Effector memory CD4-positive, alpha-beta T cell (primary cell): ENCODE results near the gene ZNF223.

Source experiments
- DNase-seq, 3 donors: peaks; one replicate each; pipeline ENCODE4 v3.0.0-alpha.2; 2020
- H3K27ac ChIP-seq: 2 replicates; pipeline ENCODE4 v1.7.0; 2013; ENCODE audit warnings: mild to moderate bottlenecking, low read length, moderate library complexity; ENCODE audit not compliant: insufficient read depth, poor library complexity, severe bottlenecking
- H3K27me3 ChIP-seq: replicated peaks from 2 replicates; pipeline ENCODE4 v1.7.0; 2013; ENCODE audit warnings: mild to moderate bottlenecking, low read length; ENCODE audit not compliant: insufficient read depth, control insufficient read depth, poor library complexity, severe bottlenecking
- H3K36me3 ChIP-seq: 2 replicates; pipeline ENCODE4 v1.7.0; 2013; ENCODE audit warnings: mild to moderate bottlenecking, low read length, moderate library complexity; ENCODE audit not compliant: control insufficient read depth, insufficient read depth
- H3K4me1 ChIP-seq: 2 replicates; pipeline ENCODE4 v1.7.0; 2013; ENCODE audit warnings: low read length, mild to moderate bottlenecking; ENCODE audit not compliant: control insufficient read depth, insufficient read depth, poor library complexity, severe bottlenecking
- H3K4me3 ChIP-seq: 2 replicates; pipeline ENCODE4 v1.7.0; 2013; ENCODE audit warnings: low read length, low read depth, mild to moderate bottlenecking; ENCODE audit not compliant: insufficient read depth, poor library complexity, severe bottlenecking
- H3K9me3 ChIP-seq: 2 replicates; pipeline ENCODE4 v1.7.0; 2013; ENCODE audit warnings: mild to moderate bottlenecking, low read length, moderate library complexity; ENCODE audit not compliant: control insufficient read depth

Gene ZNF223

DNA sequence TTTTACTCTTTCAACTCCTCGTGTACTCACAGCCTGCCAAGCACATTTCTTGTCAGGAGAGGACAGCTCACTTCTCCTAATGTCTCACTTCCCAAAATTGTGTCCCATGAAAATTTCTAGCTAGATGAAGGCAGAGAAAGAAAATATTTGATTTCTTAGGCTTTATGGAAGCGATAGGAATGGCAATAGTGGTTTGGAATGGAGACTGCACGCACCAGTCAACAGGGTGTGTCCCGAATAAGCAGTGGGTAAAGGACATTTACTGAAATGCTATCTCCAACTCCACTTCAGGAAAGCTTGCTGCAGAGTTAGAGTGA, 27.0 kb upstream of the ZNF223 start:
- Histone ChIP-seq H3K27ac (no peak overlapping the region), H3K4me3 (peak overlapping the region; percentile 79), H3K9me3 (peaks cover 4% of the 10 kb centered on the region), H3K27me3 (no peaks in the 10 kb centered on the region), H3K4me1 (peaks cover 6% of the 10 kb centered on the region), H3K36me3 (peaks cover 33% of the 10 kb centered on the region)
- no peak for DNase-seq

DNA sequence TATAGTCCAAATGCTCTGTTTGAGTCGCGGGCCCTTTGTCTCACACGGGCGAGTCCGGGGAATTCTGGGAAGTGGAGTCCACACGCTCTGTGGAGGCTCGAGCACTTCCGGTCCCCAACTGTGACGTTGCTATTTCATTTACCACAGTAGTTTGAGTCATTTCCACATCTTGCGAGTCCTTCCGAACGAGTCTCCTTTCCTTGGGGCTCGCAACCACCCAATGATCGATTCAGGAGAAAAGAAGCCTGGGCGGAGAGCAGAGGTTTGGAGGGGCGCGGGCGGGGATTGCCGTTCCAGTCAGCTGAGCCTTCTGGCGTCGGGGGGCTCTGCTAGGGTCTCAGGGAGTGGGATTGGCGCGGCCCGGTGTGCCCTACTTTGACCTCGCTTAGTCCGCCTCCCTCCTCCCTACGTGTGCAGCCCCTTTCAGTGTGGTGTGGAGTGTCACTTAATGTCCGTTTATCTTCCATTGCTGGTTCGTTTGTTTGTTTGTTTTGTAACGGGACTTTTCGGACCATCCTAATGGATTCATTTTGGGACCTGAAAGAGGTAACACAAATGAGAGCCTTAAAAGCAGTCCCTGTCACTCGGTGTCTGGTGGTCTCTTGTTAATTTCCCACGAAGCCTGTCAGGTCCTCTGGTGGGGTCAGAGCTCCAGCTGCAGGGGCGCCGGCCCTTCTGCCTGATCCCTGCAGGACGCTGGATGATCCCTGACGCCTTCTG, 26.5 kb upstream of the ZNF223 start, which contains the start of gene ZNF222:
TSS of gene ZNF222 (plus strand) at position 163 of the 720 bp plus-strand sequence. CDS start at position 221, 58 bp downstream.
- DNase-seq, result peak; percentile 53 to 64 (median 56)
- Histone ChIP-seq H3K36me3 (peaks cover 38% of the 10 kb centered on the region), H3K27me3 (no peaks in the 10 kb centered on the region), H3K4me3 (peak within 1 kb of the TSS; percentile 79), H3K4me1 (peaks cover 6% of the 10 kb centered on the region), H3K27ac (peak within 1 kb of the TSS; percentile 55), H3K9me3 (peaks cover 9% of the 10 kb centered on the region)

DNA sequence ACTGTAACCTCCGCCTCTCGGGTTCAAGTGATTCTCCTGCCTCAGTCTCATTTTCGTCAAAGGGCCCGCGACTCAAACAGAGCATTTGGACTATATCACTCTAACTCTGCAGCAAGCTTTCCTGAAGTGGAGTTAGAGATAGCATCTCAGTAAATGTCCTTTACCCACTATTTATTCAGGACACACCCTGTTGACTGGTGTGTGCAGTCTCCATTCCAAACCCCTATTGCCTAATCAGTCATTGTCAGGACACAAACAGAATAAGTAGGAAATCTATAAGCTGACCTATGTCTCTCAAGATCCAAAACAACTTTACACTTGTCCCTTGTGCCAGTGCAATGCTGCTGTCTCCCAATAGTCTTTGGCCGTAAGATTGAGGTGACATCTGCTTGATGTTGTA, 25.2 kb upstream of the ZNF223 start:
- no peak overlapping the region for H3K4me3 ChIP-seq
- H3K9me3 ChIP-seq, result peaks cover 16% of the 10 kb centered on the region
- peaks cover 50% of the 10 kb centered on the region for H3K36me3 ChIP-seq
- peaks cover 6% of the 10 kb centered on the region for H3K4me1 ChIP-seq
- DNase-seq, result no peak
- H3K27me3 ChIP-seq, result no peaks in the 10 kb centered on the region
- no peak overlapping the region for H3K27ac ChIP-seq

DNA sequence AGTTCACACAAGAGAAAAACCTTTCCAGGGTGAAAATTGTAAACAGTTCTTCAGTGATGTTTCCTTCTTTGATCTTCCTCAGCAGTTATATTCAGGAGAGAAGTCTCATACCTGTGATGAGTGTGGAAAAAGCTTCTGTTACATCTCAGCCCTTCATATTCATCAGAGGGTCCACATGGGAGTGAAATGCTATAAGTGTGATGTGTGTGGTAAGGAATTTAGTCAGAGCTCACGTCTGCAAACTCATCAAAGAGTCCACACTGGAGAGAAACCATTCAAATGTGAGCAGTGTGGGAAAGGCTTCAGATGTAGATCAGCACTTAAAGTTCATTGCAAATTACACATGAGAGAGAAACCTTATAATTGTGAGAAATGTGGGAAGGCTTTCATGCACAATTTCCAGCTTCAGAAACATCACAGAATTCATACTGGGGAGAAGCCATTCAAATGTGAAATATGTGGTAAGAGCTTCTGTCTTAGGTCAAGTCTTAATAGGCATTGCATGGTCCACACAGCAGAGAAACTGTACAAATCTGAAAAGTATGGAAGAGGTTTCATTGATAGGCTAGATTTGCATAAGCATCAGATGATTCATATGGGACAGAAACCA, 19.7 kb upstream of the ZNF223 start:
- Histone ChIP-seq H3K9me3 (peaks cover 52% of the 10 kb centered on the region), H3K27me3 (no peaks in the 10 kb centered on the region), H3K4me1 (no peaks in the 10 kb centered on the region), H3K36me3 (peaks cover 56% of the 10 kb centered on the region), H3K4me3 (no peak overlapping the region), H3K27ac (no peak overlapping the region)
- no peak for DNase-seq

DNA sequence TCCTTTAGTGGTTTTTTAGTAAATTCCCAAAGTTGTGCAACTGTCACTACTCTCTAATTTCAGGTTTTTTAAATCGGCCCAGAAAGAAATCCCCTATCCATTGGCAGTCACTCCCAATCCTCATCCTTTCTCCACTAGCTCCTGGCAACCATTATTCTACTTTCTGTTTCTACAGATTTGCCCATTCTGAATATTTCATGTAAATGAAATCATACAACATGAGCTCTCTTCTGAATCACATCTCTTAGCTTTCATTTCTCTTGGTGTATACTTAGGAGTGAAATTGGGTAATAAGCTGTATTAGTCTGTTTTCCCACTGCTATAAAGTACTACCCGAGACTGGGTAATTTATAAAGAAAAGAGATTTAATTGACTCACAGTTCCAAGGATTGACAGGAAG, 9.7 kb upstream of the ZNF223 start:
- peaks cover 3% of the 10 kb centered on the region for H3K9me3 ChIP-seq
- H3K4me3 ChIP-seq, result no peak overlapping the region
- no peaks in the 10 kb centered on the region for H3K4me1 ChIP-seq
- H3K27ac ChIP-seq, result no peak overlapping the region
- H3K36me3 ChIP-seq, result no peaks in the 10 kb centered on the region
- no peaks in the 10 kb centered on the region for H3K27me3 ChIP-seq
- DNase-seq, result no peak

DNA sequence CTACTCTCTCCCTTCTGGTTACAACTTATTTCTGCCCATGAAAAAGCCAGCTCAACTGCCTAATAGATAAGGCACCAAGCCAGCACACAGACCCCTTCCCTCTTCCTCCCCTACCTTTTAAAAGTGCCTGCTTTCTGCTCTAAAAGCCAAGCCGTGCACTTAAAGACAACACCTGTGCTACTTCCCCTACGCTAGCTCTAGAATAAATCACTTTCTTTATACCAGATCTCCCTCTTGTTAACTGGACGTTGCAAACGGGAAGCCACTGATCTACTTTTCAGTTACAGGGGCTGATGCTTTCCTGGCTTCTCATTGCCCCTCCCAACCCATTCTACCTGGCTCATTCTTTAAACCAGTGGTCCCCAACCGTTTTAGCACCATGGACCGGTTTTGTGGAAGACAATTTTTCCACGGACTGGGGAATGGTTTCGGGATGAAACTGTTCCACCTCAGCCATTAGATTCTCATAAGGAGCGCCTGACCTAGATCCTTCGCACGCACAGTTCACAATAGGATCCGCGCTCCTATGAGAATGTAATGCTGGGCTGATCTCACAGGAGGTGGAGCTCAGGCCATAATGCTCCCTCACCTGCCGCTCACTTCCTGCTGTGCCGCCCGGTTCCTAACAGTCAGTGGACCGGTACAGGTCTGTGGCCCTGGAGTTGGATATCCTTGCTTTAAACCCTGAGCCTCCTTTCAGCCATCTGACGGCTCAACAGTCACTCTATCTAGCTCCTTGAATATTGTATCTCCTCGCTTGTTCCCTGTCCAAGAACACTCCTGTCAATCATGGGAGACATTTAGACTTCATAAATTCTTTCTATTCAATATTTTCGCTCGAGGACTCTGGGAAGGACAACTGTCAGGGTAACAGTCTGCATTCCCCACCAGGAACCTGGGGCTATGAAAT, 841 bp upstream of the ZNF223 start:
- Histone ChIP-seq H3K27ac (no peak overlapping the region), H3K9me3 (no peaks in the 10 kb centered on the region), H3K27me3 (no peaks in the 10 kb centered on the region), H3K4me1 (no peaks in the 10 kb centered on the region), H3K36me3 (no peaks in the 10 kb centered on the region), H3K4me3 (peak overlapping the region; percentile 73)
- no peak for DNase-seq

DNA sequence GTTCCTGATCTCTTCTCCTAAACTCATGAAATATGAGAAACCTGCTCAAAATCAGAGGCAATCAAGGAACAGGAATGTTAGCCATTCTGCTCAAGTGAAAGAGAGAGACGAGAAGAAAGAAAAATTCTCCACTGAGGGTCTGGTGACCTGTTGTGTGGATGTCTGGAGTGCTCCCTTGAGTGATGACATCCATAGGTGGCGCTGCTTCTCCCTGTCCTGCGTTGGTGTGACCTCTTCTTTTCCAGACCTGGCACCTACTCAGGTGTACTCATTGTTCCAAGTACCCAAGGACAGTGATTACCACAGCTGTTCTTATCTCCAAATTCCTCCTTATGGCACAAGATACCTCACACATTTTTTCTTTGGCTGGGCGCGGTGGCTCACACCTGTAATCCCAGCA, 4.0 kb downstream of the ZNF223 start:
- peaks cover 12% of the 10 kb centered on the region for H3K36me3 ChIP-seq
- no peak overlapping the region for H3K27ac ChIP-seq
- no peaks in the 10 kb centered on the region for H3K9me3 ChIP-seq
- H3K27me3 ChIP-seq, result no peaks in the 10 kb centered on the region
- no peak overlapping the region for H3K4me3 ChIP-seq
- no peaks in the 10 kb centered on the region for H3K4me1 ChIP-seq
- DNase-seq, result no peak

DNA sequence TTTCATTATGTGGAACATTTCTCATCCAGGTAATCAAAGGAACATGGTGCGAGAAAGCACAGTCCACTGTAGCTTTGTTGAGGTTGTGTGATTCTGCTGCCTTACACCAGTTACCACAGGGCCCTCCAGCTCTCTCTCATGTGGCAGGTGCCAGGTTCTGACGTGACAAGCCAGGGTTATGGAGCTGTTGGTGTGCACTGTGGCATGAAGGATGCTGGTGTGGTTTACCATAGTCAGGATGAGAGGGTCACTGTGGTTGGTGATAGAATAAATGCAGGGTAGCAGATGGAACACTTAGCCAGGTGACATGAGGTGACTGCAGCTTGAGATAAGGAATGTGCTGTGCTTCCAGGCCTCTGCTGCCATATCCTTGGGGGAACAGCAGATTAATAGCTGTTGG, 7.4 kb downstream of the ZNF223 start:
- Histone ChIP-seq H3K4me3 (no peak overlapping the region), H3K36me3 (peaks cover 41% of the 10 kb centered on the region), H3K27ac (no peak overlapping the region), H3K27me3 (no peaks in the 10 kb centered on the region), H3K9me3 (no peaks in the 10 kb centered on the region), H3K4me1 (no peaks in the 10 kb centered on the region)
- DNase-seq, result no peak

DNA sequence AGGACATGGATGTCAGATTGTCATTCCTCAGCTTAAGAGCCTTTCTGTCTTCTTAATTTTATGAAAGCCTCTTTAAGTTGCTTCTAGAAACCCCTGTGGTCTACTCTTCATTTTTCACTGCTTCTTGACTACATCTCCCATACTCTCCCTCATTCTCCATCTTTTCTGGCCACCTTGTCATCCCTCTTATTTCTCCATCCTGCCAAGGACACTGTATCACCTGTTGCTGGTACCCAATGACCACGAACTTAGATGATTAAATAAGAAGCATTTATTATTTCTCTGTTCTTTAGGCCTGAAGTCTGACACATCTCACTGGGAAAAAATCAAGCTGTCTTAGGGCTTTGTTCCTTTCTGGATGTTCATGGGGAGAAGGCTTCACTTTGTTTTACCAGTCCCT, 9.2 kb downstream of the ZNF223 start:
- Histone ChIP-seq H3K27me3 (no peaks in the 10 kb centered on the region), H3K9me3 (peaks cover 4% of the 10 kb centered on the region), H3K4me3 (no peak overlapping the region), H3K4me1 (no peaks in the 10 kb centered on the region), H3K36me3 (peaks cover 42% of the 10 kb centered on the region), H3K27ac (no peak overlapping the region)
- DNase-seq, result no peak

DNA sequence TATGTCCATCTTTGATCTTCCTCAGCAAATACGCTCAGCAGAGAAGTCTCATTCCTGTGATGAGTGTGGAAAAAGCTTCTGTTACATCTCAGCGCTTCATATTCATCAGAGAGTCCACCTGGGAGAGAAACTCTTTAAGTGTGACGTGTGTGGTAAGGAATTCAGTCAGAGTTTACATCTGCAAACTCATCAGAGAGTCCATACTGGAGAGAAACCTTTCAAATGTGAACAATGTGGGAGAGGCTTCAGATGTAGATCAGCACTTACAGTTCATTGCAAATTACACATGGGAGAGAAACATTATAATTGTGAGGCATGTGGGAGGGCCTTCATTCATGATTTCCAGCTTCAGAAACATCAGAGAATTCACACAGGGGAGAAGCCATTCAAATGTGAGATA, 14.5 kb downstream of the ZNF223 start:
- Histone ChIP-seq H3K27ac (no peak overlapping the region), H3K4me3 (no peak overlapping the region), H3K9me3 (peaks cover 16% of the 10 kb centered on the region), H3K27me3 (no peaks in the 10 kb centered on the region), H3K36me3 (peaks cover 33% of the 10 kb centered on the region), H3K4me1 (no peaks in the 10 kb centered on the region)
- DNase-seq, result no peak
